ENCODE results near the gene ATPAF1.
"Not testable (repeated sequence)": the region's sequence is repeated elsewhere in the genome, so short reads cannot be mapped to it uniquely, and the experiment has no call there.

Gene ATPAF1, protein sequence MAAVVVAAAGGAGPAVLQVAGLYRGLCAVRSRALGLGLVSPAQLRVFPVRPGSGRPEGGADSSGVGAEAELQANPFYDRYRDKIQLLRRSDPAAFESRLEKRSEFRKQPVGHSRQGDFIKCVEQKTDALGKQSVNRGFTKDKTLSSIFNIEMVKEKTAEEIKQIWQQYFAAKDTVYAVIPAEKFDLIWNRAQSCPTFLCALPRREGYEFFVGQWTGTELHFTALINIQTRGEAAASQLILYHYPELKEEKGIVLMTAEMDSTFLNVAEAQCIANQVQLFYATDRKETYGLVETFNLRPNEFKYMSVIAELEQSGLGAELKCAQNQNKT

DNA sequence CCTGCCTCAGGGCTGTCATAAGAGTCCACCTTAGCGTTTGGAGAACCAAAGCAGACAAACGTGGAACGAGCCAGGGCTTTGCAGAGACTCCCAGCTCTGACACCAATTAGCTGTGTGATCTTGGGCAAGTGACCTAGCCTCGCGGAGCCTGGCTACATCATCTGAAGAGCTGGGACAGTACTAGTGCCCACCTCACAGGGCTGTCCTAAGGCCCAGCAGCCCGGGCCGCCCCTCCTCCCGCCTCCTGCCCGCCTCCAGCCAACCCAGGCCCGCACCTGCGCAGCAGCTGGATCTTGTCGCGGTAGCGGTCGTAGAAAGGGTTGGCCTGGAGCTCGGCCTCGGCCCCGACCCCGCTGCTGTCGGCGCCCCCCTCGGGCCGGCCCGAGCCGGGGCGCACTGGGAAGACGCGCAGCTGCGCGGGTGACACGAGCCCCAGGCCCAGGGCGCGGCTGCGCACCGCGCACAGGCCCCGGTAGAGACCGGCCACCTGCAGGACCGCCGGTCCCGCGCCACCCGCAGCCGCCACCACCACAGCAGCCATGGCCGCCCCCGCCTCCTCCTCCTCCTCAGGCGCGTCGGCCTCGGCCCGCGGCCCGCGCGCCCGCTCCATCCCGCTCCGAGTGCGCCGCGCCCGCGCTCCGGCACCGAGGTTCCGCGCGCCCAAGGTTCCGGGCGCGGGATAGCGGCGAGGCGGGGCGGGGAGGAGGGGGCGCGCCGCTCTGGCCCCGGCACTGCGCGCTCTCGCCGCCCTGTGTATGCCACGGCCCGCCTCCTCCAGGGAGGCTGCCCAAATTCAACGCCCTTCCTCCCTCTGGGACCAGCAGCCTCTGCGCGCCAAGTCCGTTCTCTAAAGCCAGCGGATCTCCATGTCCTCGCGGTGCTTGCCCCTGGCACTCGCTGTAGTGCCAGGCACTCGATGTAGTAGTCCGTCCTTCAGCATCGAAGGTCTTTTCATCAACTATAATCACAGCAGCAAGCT, at the start of gene ATPAF1:
TSS of gene ATPAF1 (minus strand) at position 583 of the 979 bp plus-strand sequence. CDS start at position 541, 42 bp downstream.
- peak; percentile 10 for DNase-seq

DNA sequence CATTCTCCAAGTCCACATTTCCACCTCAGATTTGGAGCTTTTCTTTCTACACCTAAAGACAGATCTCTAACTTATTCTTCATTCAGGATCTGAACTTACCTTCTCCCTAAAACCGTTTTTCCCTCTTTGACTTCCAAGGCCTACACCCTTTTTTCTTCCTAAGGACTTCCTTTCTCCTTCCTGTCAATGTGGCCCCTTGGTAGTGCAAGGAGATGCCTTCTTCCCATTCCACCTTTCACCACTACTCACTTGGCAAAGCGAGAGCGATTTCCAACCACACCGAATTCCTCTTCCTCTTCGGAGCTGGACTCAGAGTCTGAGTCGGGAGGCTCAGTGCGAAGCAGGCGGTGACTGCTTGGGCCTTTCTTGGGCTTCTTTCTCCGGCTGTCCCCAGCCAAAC, 49.5 kb upstream of the ATPAF1 start:
- no peak for DNase-seq

DNA sequence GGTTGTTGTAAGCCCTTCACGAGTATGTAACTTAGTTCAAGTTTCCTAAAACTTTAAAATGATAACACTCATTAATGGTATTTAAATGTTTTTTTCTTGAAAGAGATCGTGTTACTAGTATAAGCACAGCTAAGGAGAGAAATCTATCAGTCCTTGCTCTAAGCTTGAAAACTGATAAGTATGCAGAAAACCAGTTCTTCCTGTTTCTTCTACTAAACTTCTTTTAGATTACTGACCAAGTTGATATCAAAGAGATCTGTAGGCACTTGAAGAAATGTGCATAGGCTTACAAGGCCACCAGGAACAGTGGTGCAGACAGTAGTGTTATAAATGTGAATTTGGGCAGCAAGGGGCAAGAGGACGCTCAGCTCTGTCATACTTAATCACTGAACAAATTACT, 46.8 kb upstream of the ATPAF1 start:
- no peak for DNase-seq

DNA sequence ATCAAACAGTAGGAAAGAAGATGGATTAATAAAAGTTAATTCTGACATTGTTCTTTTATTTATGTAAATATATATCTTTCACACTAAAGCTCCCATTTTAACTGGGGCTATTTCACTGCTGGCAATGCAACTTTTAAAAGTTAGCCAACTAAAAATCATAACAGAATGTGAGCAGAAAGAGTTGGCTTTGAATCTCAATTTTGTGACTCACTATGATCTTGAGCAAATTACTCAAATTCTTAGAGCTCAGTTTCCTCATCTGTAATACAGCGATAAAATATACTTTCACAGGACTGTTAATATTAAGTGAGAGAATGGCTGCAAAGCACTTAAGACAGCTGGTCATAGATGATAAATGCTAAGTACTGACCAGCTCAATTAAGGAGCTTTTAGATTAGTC, 40.0 kb upstream of the ATPAF1 start:
- DNase-seq: no peak

DNA sequence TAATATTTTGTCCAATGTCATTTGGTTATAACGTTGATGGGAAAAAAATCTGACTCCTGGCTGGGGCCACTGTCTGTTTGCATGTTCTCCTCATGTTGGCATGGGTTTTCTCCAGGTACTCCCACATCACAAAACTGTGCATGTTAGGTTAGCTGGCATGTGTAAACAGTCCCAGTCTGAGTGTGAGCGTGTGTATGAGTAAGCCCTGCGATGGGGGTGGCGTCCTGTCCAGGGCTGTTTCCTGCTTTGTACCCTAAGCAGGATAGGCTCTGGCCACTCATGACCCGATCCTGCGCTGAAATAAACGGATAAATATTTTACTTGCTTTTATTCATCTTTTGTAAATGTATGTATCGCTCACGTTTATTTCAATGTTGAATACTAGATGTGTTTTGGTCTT, 37.2 kb upstream of the ATPAF1 start:
- DNase-seq: no peak

DNA sequence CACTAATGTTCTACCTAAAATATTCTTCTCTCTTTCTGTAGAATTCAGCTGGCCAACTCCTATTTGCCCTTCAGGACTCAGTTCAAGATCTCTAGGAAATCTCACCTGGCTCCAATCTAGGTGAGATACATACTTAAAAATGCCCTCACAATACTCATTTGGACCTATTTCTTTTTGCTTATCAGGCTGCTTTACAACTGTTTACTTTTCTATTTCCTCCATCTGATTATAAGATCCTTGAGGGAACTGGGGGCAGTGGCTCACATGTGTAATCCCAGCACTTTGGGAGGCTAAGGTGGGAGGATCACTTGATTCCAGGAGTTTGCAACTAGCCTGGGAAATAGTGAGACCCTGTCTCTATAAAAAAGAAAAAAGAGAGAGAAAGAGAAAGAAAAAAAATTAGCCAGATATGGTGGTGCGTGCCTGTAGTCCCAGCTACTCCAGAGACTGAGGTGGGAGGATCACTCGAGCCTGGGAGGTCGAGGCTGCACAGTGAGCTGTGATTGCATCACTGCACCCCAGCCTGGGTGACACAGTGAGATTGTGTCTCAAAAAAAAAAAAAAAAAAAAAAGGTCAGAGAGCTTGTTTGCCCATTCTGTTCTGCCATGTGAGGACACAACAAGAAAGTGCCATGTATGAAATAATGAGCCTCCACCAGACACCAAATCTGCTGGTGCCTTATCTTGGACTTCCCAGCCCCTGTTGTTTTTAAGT, 35.9 kb upstream of the ATPAF1 start:
- no peak for DNase-seq

DNA sequence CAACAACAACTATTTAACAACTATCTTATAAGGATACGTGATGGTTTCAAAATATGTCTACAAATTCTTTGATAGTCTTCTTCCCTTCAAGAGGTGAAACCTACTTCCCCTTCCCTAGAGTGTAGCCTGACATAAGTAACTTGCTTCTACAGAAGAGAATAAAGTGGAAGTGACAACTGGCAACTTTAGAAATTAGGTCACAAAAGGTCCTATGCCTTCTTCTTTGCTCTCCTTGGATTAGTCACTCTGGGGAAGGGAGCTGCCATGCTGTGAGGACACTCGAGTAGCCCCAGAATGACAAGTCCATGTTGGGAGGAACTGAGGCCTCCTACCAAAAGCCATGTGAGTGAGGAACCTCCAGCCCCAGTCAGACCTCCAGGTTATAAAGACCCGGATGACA, 31.5 kb upstream of the ATPAF1 start:
- no peak for DNase-seq

DNA sequence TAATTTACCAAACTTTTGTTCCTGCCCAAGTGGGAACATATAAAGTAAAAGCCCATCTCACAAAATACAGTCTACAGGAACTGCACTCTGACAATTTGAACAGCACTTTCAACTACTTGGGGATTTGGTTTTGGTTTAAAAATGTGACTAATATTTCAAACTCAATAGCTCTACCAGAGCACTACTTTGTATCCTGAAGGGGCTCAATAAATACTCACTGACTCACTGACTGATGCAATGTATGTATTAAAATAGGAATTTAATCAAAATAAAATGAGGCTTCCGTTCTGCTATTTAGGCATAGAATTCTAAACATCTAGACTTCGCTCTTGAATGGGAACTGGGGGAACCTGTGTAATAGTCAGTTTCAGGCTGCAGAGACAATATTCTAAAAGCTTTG, 28.9 kb upstream of the ATPAF1 start:
- no peak for DNase-seq

DNA sequence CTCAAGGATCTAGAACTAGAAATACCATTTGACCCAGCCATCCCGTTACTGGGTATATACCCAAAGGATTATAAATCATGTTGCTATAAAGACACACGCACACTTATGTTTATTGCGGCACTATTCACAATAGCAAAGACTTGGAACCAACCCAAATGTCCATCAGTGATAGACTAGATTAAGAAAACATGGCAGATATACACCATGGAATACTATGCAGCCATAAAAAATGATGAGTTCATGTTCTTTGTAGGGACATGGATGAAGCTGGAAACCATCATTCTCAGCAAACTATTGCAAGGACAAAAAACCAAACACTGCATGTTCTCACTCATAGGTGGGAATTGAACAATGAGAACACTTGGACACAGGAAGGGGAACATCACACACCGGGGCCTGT, 26.5 kb upstream of the ATPAF1 start:
- DNase-seq: not testable (repeated sequence)

DNA sequence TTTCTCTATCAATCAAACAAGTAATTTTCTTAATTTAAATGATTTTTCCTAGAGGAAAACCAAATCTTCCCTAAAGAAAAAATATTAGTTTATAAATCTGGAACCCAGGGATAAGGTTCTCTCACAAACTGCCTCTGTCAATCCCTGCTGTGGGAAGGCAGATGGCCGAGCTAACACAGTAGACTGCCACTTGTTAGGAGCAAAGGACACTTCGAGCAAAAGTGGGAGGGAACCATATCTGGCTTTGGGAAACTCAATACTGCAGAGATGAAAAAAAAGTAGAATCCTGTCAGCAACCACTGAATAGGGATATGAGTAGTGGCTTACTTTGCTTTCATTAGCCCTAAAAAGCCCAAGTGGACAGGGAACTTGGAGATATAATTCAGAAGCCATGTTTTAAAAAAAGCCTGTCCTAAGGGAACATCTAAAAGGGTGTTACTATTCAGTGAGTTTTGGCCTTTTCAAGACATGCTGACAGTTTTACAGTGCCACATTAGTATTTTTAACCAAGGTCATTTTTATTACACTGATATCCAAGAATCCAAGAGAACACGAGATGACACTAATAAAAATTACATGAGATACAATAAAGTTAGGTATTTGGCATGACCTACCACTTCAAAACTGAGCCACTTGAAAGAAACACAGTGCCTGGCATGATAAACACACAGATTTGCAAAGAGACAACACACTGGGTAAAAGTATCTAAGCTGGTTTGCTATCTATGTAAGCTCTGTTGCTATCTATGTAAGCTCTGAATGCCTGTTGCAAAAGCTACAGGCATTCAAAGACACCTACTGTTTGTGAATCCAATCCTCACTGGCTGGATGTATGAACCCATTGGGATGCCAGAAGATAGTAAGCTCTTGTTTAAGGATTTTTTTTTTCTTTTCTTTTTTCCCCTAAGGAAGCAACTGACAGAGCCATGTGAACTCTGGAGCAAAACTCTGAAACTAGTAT, 24.9 kb upstream of the ATPAF1 start:
- no peak for DNase-seq

DNA sequence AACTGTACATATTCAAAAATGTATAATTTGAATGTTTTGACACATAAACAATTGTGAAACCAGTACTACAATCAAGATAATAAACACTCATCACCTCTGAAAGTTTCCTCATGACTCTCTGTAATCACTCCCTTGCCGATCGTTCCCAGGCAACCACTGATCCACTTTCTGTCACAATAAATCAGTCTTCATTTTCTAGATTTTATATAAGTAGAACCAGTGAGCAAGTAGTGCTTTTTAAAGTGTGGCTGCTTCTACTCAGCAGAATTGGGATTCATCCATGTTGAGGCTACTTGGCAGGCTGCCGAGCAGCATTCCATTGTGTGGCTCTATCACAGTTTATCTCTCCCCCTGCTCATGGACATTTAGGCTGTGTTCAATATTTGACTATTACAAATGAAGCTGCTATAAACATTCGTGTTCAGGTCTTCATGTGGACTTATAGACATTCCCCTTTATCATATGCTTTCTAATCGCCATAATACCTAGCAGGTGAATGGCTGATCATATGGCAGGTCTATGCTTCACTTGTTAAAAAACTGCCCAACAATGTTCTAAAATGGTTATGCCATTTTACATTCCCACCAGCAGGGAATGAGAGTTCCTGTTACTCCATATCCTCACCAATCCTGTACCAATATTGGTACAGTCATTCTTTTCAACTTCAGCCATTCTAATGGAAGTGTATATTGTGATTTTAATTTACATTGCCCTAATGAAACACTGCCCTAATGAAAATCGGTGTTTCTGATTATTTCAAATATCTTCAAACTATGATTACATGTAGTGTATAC, 24.0 kb upstream of the ATPAF1 start:
- no peak for DNase-seq

DNA sequence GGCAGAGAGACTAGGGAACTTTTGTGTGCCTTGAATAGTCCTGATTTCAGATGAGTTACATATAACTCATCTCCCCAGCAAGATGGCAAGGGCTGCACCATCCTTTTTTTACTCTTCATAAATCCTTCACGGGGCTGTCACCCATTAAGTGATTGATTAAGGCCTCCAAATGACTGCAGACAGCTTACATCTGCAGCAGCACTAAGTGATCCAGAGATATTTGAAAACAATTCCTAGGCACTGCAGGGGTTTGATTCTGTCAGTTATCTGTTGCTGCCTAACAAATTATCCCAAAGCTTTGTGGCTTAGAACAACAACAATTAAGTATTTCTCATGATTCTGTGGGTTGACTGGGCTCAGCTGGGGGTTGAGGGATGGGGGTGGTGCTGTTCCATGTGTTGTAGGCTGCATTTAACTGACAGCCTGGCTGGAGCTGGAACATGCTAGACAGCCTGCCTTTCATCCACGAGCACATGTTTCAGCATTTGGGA, 22.8 kb upstream of the ATPAF1 start:
- DNase-seq: no peak

DNA sequence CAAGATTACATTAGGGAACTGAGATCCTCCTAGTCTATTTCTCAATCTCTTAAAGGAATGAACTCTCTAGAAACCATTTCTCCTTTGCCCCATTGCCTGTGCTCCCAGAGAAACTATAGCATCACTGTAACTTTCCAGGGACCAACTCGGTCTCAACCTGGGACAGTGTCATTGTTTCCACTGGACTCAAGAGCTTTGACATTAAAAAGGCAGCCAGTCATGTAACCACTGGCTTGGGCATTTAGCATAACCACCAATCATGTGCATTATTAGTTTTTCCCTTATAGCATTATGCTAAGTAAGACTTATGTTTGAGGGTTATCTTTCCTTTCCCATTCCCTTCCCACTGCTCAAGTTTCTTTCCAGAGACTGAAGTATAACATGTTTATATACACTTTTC, 21.7 kb upstream of the ATPAF1 start:
- no peak for DNase-seq

DNA sequence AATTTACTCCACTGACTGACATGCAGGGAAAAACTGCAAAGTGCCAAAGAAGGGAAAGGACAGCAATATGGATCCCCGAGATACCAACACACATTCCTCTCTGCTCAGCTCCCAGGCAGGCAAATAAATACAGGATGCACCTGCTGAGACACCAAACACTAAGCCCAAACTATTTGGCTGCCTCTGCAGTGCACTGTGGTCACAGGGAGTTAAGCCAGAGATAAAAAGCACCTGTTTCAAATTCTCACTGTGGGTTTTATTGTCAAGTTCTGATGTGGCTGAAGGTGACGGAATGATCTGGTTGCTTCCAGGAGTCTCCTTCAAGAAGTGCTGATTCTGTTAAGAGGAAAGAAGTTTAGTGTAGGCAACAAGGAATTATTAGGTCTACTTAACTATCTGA, 21.2 kb upstream of the ATPAF1 start:
- no peak for DNase-seq

DNA sequence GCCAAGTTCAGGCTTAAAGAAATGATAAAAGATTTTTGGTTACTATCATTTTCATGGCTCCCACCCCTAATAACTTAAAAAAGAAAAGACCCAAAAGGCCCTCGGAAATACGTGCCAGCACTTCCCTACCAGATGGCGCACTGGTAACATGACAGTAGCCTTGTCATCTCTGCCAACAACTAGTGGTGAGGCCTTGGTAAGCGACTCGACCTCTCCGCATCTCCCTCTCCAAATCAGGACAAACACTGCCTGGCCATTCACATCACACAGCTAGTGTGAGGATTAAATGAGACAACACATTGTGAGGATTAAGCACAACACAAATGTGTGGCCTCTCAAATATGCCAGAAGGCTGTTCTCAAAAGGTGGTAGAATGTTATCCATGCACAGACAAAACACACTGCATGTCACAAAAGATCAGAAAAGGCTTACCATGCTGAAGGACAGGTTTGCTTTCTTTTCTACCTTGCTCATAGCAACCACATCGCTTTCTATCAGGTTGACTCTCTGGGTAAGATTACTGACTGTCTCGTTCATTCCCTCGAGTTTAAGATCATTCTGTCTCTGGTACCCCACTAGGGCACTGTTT, 19.9 kb upstream of the ATPAF1 start:
- no peak for DNase-seq

DNA sequence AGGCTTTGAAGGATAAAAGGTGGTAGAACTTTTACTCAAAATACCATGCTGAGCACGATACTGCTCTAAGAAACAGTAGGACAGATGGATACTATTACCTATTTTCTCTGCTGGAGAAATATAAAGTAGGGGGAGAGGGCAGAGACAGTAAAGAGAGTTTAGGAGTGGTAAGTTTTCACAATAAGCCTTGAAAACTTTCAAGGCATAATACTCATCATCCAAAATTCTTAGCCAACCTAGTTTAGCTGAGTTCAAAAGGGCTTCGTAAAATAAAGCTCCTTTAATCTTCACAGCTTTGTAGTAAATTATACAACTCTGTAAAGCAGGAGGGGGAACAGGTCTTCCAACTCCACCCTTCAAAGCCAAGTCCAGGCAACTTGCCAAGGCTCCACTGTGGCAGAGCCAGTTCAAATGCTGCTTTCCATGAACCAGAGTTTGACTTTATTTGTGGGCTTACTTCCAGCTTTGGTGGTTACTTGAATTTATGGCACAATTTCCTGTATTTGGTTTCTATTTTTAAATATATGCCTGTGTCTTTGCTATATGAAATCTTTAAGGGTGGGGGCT, 19.0 kb upstream of the ATPAF1 start:
- DNase-seq: peak; percentile 0

DNA sequence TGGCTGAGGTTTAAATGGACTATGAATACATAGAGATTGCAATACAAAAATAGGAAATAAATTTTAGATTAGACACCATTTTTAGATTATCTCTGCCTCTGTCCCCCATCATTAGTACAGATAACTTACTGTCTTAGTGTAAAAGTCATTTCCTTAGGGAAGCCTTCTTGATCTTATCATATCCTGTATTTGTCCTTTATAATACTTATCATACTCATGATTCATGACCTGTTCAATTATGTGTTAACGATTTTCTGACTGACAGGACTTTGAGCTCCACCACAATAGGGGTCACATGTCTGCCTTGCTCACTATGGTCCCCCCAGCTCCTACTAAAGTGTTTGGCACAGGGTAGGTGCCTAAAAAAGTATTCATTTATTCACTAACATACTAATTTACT, 18.1 kb upstream of the ATPAF1 start:
- no peak for DNase-seq

DNA sequence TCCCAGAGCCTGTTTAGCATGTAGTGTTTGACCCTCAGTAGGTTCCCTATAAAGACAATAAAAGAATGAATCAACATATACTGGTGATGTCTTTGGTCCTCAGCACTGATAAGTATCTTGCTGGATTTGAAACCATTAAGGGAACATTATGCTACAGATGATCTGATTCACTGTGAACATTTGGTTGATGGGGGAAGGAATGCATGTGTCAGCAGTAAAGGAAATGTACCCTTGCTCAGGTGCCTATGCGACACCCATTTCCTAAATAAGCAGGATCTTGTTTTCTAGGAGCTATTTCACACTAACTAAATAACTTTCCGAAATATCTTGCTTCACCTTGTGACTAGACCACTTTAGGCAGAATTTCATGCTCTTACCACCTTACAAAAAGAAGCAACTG, 16.5 kb upstream of the ATPAF1 start:
- no peak for DNase-seq

DNA sequence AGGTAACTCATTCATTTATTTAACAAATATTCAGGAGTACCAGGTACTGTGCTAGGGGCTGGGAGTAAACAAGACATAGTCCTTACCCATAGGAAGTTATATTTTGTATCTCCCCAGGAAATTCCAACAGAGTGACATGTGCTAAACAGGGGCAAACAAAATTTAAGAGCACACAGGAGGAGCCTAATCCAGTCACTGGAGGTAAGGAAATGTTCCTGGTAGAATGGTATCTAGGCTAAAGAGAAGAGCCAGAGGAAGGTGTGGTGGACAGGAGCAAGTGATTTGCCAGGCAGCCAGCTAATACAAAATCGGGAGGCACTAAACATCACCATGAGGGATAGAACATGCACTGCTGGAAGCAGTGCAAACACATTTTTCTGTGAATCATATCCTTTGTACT, 13.9 kb upstream of the ATPAF1 start:
- DNase-seq: no peak

DNA sequence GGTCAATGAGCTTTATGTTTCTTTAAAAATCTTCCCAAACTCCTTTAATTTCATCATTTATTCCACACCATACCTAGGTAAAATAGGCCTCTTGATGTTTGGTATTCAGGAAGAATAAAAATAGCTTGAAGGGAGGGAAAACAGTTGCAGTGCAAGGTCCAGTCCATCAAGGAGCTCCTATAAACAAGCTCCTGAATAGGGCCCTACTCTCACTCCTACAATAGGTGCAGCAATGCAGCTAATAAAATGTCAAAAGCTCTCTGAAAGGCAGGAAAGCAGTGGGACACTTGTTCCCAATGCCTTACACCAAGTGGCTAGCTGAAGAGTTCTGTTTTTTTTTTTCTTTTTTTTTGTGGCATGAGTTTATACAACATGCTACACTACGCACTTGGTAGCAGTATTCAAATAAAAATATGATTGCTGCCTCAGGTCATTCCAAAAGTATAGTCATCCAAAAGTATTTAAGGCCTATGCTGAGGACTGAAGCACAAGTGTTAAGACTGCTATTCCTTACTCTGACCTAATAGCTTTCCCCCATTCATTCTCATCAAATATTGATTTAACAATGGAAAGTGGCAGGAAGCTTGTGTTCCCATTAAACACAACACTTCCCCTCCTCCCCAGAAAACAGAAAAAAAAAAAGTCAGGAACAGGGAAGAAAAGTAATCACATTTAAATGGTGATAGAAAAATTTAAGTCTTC, 13.3 kb upstream of the ATPAF1 start:
- DNase-seq: no peak

Measured in SHP77 treated with DMSO at 0.1 percent for 48 hours (cell line).